Measurements from ENCODE around the gene PEX10.
"Not testable (repeated sequence)": the region's sequence is repeated elsewhere in the genome, so short reads cannot be mapped to it uniquely, and the experiment has no call there.

Gene PEX10

DNA sequence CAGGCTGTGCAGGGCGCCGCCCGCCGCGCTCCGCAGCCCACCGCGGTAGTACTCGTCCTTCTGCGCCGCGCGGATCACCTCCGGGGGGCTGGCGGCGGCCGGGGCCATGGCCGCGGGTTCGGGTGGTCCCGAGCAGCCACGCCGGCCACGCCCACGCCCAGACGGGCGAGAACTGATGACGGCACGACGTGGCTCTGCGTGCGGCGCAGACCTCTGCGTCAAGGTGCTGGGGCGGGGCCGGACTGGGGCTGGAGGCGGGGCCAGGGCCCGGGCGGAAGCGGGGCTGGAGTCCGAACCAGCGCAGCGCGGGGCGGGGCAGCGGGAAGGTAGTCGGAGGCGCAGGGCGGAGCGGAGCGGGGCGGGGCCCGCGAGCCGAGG, at the start of gene PEX10:
TSS of gene PEX10 (minus strand) at position 170 of the 378 bp plus-strand sequence. CDS start at position 108, 62 bp downstream.
- peak within 1 kb of the TSS; percentile 83 for H3K4me3 ChIP-seq (ENCODE audit: low read length)
- H3K27ac ChIP-seq (ENCODE audit: low read depth, low read length), result peak within 1 kb of the TSS; percentile 90
- peak within 1 kb of the TSS; percentile 76 for H3K9ac ChIP-seq (ENCODE audit: low read length)
- no peaks in the 10 kb centered on the region for H3K27me3 ChIP-seq (ENCODE audit: control insufficient read depth, insufficient read depth, low read length)
- peaks cover 3% of the 10 kb centered on the region for H3K36me3 ChIP-seq (ENCODE audit: control insufficient read depth, insufficient read depth, low read length)
- H3K4me1 ChIP-seq (ENCODE audit: control insufficient read depth, insufficient read depth, low read length), result peaks cover 14% of the 10 kb centered on the region

DNA sequence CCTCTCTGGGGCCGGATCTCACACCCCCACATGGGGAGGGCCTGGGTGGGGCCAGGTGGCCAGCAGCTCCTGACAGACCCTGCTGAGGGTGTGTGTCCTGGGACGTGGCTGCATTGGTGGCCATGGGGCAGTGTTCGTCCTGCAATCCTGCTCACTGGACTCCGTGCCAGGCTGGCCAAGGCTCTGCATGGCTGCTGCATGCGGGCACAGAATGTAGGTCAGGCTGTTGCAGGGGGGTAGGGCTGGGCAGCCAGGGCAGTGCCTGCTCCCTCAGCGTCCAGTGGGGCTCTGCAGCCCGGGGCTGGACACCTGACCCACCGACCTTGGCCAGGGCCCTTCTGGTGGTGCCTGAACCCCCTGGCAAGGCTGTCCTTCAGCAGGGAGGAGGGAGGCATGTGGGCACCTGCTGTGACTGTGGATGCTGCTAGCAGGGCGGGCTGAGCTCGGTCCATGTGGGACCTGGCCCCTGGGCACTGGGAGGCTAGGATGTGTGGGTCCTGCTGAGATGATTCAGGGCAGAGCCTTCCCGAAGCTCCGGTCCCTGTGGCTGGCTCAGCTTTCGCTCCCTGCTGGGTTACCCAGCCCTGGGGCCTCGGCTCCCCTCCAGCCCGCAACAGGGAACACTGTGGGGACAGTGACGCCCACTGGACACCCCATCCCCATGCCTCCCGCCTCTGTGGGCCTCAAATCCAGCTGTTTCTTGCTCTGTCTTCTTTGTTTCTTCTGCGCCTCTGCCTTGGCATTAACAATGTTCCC, 48.8 kb upstream of the PEX10 start:
- H3K27ac ChIP-seq (ENCODE audit: low read depth, low read length), result no peak overlapping the region
- H3K4me1 ChIP-seq (ENCODE audit: control insufficient read depth, insufficient read depth, low read length), result no peaks in the 10 kb centered on the region
- H3K9ac ChIP-seq (ENCODE audit: low read length), result no peak overlapping the region
- no peaks in the 10 kb centered on the region for H3K36me3 ChIP-seq (ENCODE audit: control insufficient read depth, insufficient read depth, low read length)
- H3K4me3 ChIP-seq (ENCODE audit: low read length), result no peak overlapping the region
- H3K27me3 ChIP-seq (ENCODE audit: control insufficient read depth, insufficient read depth, low read length), result peaks cover 2% of the 10 kb centered on the region

DNA sequence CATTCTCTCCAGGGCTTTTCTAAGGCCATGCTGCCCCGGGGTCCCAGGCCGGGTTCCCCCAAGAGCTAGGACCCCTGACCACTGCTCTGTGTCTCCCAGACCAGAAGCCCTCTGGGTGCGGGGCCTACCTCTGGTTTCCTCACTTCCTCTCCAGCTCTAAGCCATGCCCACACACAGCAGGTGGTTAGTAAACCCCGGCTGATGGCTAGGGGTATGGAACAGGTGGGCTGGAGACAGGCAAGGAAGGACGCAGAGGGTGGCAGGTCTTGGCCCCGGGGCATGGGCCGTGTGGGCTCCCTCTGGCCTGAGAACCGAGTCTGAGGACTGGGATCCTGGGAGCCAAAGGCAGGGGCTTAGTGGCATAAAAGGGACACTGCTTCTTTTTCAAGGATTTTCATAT, 47.8 kb upstream of the PEX10 start:
- H3K36me3 ChIP-seq (ENCODE audit: control insufficient read depth, insufficient read depth, low read length), result no peaks in the 10 kb centered on the region
- H3K27me3 ChIP-seq (ENCODE audit: control insufficient read depth, insufficient read depth, low read length), result peaks cover 5% of the 10 kb centered on the region
- no peak overlapping the region for H3K4me3 ChIP-seq (ENCODE audit: low read length)
- H3K9ac ChIP-seq (ENCODE audit: low read length), result no peak overlapping the region
- H3K27ac ChIP-seq (ENCODE audit: low read depth, low read length), result no peak overlapping the region
- no peaks in the 10 kb centered on the region for H3K4me1 ChIP-seq (ENCODE audit: control insufficient read depth, insufficient read depth, low read length)

DNA sequence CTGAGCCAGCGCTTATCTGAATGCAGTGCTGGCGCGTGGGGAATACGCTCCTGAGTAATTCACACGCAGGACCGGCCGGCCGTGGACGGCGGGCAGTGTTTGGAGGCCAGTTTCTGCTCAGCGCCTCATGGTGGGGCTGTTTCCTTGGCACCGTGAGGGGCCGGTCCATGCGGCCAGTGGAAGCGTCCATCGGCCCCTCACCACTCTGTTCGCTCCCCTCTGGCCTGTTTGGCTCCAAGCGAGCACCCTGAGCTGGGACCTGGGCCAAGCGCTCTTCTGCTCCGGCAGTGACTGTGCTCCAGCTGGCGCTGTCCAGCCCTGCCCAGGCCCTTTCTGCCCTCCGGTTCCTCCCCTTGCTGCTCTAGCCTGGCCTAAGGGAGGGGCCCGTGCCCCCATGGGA, 47.4 kb upstream of the PEX10 start:
- Histone ChIP-seq H3K27me3 (ENCODE audit: control insufficient read depth, insufficient read depth, low read length) (peaks cover 6% of the 10 kb centered on the region), H3K27ac (ENCODE audit: low read depth, low read length) (no peak overlapping the region), H3K4me1 (ENCODE audit: control insufficient read depth, insufficient read depth, low read length) (no peaks in the 10 kb centered on the region), H3K36me3 (ENCODE audit: control insufficient read depth, insufficient read depth, low read length) (no peaks in the 10 kb centered on the region), H3K4me3 (ENCODE audit: low read length) (no peak overlapping the region), H3K9ac (ENCODE audit: low read length) (no peak overlapping the region)

DNA sequence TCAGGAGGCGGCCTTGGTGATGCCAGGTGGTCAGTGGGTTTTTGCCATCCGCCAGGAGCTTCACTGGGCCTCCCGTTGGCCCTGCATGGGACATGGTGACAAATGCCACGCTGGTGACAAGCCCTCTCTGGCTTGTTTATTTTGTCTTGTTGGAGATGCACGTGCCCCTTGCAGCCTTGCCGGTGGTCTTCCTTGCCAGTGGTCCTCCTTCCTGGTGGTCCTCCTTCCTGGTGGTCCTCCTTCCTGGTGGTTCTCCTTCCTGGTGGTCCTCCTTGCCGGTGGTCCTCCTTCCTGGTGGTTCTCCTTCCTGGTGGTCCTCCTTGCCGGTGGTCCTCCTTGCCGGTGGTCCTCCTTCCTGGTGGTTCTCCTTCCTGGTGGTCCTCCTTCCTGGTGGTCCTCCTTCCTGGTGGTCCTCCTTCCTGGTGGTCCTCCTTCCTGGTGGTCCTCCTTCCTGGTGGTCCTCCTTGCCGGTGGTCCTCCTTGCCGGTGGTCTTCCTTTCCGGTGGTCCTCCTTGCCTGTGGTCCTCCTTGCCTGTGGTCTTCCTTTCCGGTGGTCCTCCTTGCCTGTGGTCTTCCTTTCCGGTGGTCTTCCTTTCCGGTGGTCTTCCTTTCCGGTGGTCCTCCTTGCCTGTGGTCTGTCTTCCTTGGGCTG, 46.9 kb upstream of the PEX10 start:
- H3K27ac ChIP-seq (ENCODE audit: low read depth, low read length); H3K36me3 ChIP-seq (ENCODE audit: control insufficient read depth, insufficient read depth, low read length); H3K9ac ChIP-seq (ENCODE audit: low read length); H3K27me3 ChIP-seq (ENCODE audit: control insufficient read depth, insufficient read depth, low read length); H3K4me1 ChIP-seq (ENCODE audit: control insufficient read depth, insufficient read depth, low read length); H3K4me3 ChIP-seq (ENCODE audit: low read length): not testable (repeated sequence)

DNA sequence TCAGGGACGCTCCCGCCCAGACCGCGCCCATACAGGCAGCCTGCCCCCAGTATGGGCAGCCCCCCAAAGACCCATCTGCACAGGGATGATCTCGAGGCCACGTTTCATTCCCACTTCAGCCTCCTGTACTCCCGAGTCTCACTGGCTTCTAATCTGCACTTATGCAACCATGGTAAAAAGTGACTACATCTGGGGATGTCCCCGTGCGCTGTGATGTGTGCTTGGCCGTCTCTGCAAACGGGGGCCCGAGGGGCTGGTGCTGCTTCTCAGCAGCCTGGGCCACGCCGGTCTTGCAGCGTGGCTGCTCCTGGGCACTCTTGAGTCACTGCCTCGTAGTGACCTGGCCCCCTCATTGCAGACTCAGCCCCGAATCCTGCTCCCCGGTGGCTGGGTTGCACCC, 46.3 kb upstream of the PEX10 start:
- peaks cover 10% of the 10 kb centered on the region for H3K27me3 ChIP-seq (ENCODE audit: control insufficient read depth, insufficient read depth, low read length)
- no peaks in the 10 kb centered on the region for H3K36me3 ChIP-seq (ENCODE audit: control insufficient read depth, insufficient read depth, low read length)
- H3K4me1 ChIP-seq (ENCODE audit: control insufficient read depth, insufficient read depth, low read length), result no peaks in the 10 kb centered on the region
- no peak overlapping the region for H3K9ac ChIP-seq (ENCODE audit: low read length)
- H3K27ac ChIP-seq (ENCODE audit: low read depth, low read length), result no peak overlapping the region
- no peak overlapping the region for H3K4me3 ChIP-seq (ENCODE audit: low read length)

DNA sequence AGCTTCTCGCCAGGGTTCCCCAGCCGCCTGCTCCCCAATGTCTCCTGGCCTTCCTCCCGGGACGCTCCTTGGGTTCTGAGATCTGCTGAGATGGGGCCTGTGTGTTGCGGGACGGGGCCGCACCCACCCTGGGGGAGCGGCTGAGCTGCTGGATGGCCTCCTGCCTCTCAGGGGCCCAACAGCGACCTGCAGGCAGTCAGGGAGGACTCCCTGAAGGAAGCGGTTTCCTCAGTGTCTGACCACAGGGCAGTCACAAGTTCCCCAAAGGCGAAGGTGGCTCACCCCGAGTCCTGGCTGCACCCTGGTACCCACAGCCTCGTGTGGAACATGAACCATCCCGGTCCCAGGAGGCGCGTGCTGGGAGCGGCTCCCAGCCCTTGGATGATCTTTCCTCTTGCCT, 45.1 kb upstream of the PEX10 start:
- no peak overlapping the region for H3K27ac ChIP-seq (ENCODE audit: low read depth, low read length)
- no peaks in the 10 kb centered on the region for H3K36me3 ChIP-seq (ENCODE audit: control insufficient read depth, insufficient read depth, low read length)
- no peak overlapping the region for H3K9ac ChIP-seq (ENCODE audit: low read length)
- H3K27me3 ChIP-seq (ENCODE audit: control insufficient read depth, insufficient read depth, low read length), result peaks cover 15% of the 10 kb centered on the region
- H3K4me1 ChIP-seq (ENCODE audit: control insufficient read depth, insufficient read depth, low read length), result no peaks in the 10 kb centered on the region
- H3K4me3 ChIP-seq (ENCODE audit: low read length), result no peak overlapping the region

DNA sequence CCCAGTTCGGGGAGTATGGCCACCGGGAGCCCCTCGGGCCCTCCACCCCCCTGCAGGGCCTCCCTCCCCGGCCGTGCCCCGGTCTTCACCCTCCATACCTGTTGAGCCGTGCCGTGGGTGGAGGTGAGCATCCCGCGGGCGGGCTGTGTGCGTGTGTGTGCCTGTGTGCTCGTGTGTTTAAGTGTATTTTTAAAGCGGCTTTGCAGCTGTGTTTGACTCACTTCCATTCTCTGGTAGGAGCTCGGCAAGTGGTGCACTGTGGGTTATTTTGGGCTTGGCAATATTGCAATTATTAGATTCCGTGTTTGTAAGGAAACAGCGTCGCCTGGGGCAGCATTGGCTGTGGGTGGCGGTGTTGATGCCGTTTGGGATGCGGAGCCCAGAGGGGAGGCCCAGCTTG, 43.4 kb upstream of the PEX10 start:
- H3K27ac ChIP-seq (ENCODE audit: low read depth, low read length), result no peak overlapping the region
- H3K27me3 ChIP-seq (ENCODE audit: control insufficient read depth, insufficient read depth, low read length), result peaks cover 17% of the 10 kb centered on the region
- H3K36me3 ChIP-seq (ENCODE audit: control insufficient read depth, insufficient read depth, low read length), result no peaks in the 10 kb centered on the region
- H3K4me3 ChIP-seq (ENCODE audit: low read length), result no peak overlapping the region
- no peak overlapping the region for H3K9ac ChIP-seq (ENCODE audit: low read length)
- no peaks in the 10 kb centered on the region for H3K4me1 ChIP-seq (ENCODE audit: control insufficient read depth, insufficient read depth, low read length)

DNA sequence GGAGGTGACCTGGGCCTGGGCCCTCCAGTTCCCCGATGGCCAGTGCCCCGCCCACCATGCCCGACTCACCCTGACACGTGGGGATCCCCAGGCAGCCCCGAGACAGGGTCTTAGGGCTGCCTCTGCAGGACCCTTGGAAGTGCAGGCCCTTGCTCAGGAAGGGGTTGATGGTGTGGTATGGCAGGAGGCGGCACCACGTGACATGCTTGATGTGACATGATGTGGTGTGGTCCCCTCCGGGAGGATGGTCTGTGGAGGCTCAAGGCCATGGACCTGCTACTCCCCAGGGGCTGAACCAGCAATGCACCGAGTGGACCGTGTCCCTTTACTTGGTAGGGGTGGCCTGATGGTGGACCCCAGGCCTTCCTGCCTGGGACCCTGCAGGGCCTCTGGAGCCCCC, 41.9 kb upstream of the PEX10 start:
- Histone ChIP-seq H3K9ac (ENCODE audit: low read length) (no peak overlapping the region), H3K36me3 (ENCODE audit: control insufficient read depth, insufficient read depth, low read length) (no peaks in the 10 kb centered on the region), H3K27me3 (ENCODE audit: control insufficient read depth, insufficient read depth, low read length) (peaks cover 15% of the 10 kb centered on the region), H3K27ac (ENCODE audit: low read depth, low read length) (no peak overlapping the region), H3K4me3 (ENCODE audit: low read length) (no peak overlapping the region), H3K4me1 (ENCODE audit: control insufficient read depth, insufficient read depth, low read length) (no peaks in the 10 kb centered on the region)

DNA sequence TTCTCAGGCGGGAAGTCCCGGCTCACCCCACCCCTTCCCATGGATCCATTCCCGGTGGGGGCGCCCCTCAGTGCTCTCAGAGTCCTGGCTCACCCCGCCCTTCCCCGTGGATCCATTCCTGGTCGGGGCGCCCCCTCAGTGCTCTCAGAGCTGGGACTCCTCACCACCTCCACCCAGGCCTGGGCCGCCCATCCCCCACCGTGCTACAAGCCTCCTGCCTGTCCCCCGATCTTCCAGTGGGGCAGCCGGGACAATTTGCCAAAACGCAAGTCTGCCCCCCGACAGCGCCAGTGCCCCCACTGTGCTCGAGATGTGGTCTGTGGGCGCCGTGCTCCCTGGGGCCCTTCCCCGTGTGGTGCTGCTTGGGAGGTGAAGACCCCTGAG, 40.6 kb upstream of the PEX10 start:
- no peak overlapping the region for H3K4me3 ChIP-seq (ENCODE audit: low read length)
- H3K36me3 ChIP-seq (ENCODE audit: control insufficient read depth, insufficient read depth, low read length), result no peaks in the 10 kb centered on the region
- no peaks in the 10 kb centered on the region for H3K4me1 ChIP-seq (ENCODE audit: control insufficient read depth, insufficient read depth, low read length)
- H3K27me3 ChIP-seq (ENCODE audit: control insufficient read depth, insufficient read depth, low read length), result peaks cover 15% of the 10 kb centered on the region
- H3K27ac ChIP-seq (ENCODE audit: low read depth, low read length), result no peak overlapping the region
- no peak overlapping the region for H3K9ac ChIP-seq (ENCODE audit: low read length)

DNA sequence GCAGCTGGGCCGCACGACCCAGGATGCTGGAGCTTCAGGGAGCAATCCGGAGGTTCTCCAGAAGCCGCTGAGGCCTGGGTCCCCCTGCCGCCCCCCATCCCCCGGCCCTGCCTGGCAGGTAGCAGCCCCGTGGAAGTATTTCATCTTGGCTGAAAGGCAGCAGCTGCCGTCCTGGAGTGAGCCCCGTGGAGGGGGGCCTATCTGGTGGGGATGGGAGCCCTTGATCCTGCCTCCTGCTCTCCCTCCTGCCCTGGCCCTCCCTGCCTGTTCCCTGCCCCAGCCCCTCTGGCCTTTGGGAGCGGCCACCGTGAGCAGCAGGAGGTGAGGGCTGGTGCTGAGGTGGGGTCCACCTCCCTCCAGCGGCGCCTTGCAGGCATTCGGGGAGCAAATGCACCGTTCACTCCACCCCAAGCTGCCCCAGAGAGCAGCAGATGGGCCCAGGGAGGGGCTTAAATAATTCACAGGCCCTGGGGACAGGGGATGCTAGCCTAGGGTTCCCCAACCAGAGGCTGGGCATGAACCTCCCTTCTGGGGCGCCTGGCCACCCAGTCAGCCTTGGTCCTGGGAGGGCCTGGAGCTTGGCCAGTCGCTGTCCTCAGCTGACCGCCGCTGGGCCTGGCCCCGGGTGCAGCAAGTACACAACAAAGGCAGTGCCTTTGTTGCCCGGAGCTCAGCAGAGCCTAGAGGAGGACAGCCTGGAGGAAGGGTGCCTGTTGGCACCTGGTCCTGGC, 40.0 kb upstream of the PEX10 start:
- H3K9ac ChIP-seq (ENCODE audit: low read length), result no peak overlapping the region
- no peaks in the 10 kb centered on the region for H3K36me3 ChIP-seq (ENCODE audit: control insufficient read depth, insufficient read depth, low read length)
- peaks cover 15% of the 10 kb centered on the region for H3K27me3 ChIP-seq (ENCODE audit: control insufficient read depth, insufficient read depth, low read length)
- no peaks in the 10 kb centered on the region for H3K4me1 ChIP-seq (ENCODE audit: control insufficient read depth, insufficient read depth, low read length)
- no peak overlapping the region for H3K27ac ChIP-seq (ENCODE audit: low read depth, low read length)
- no peak overlapping the region for H3K4me3 ChIP-seq (ENCODE audit: low read length)

DNA sequence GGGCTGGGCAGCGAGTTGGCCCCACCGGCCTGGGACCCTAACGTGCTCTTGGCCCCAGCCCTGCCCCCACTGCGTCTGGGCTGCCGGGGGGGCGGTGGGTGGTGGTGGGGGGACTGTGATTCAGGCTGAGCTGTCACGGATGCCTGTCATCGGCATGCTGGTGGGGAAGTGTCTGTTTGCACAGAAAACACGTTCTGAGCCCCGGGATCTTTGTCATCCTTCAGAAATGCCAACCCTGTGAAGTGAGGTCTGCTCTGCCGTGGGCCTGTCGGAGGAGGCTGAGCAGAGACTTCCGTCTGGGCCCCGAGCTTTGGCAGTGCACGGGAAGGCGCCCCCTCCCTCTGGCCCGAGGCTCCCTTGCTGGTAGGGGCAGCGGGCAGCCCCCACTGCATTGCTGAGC, 39.4 kb upstream of the PEX10 start:
- H3K27me3 ChIP-seq (ENCODE audit: control insufficient read depth, insufficient read depth, low read length), result peaks cover 15% of the 10 kb centered on the region
- no peak overlapping the region for H3K4me3 ChIP-seq (ENCODE audit: low read length)
- H3K9ac ChIP-seq (ENCODE audit: low read length), result no peak overlapping the region

More for the DNA sequence above, 39.4 kb upstream of the PEX10 start:
- Histone ChIP-seq H3K27ac (ENCODE audit: low read depth, low read length) (no peak overlapping the region), H3K4me1 (ENCODE audit: control insufficient read depth, insufficient read depth, low read length) (no peaks in the 10 kb centered on the region), H3K36me3 (ENCODE audit: control insufficient read depth, insufficient read depth, low read length) (no peaks in the 10 kb centered on the region)
